HT1080 (cell line): ENCODE results near the gene RB1. TPM values are rescaled to one million over a fixed set of nuclear protein-coding genes. Genes with fewer than 3 reads are reported as not detected.
"Not testable (repeated sequence)": the region's sequence is repeated elsewhere in the genome, so short reads cannot be mapped to it uniquely, and the experiment has no call there.

Experiments used
- DNase-seq: peaks from one replicate; pipeline ENCODE4 v3.0.0-alpha.2; 2015; ENCODE audit warnings: low read depth
- total RNA-seq: library from RNA; depleted of rRNA; stranded (reverse); fragments of >200 nt; shearing (Covaris generic); gene quantifications from 2 replicates; pipeline ENCODE4 v1.2.3, GENCODE V29; 2014

RB1 gene
- total RNA-seq, 1 experiment from 2014 or later, result 47.4 TPM

DNA sequence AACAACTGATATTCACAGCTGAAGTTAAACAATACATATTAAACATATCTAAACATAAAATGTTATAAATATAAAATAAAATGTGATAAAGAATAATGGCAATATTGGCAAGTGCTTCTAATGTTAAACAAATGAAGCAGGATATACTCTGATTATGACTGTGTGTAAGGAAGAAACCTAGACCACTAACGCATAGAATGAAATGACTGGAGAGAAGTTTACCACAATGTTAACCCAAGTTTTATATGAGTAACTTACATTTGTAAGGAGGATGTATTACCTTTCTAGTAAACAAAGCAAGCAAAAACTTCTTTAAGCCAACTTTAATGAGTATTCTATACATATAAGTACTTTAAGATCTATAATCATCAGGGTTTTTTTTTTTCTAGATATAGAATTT, 43.0 kb downstream of the RB1 start:
- DNase-seq, result no peak

GRCh38 chr13:48349525-48349924, 46.0 kb downstream of the RB1 start:
- no peak for DNase-seq

DNA sequence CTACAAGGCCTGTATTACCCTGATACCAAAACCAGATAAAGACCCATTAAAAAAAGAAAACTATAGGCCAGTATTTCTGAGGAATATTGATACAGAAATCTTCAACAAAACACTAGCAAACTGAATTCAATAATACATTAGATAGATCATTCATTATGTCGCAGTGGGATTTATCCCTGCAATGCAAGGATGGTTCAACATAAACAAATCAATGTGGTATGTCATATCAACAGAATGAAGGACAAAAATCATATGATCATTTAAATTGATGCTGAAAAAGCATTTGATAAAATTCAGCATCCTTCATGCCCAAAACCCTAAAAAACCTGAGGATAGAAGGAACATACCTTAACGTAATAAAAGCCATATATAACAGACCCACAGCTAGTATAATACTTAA, 50.0 kb downstream of the RB1 start:
- DNase-seq, result no peak

GRCh38 chr13:48355524-48355923, 52.0 kb downstream of the RB1 start:
- not testable (repeated sequence) for DNase-seq

- no peak for DNase-seq
These were observed 53.2 kb downstream of the RB1 start for GRCh38 chr13:48356750-48357149.

- DNase-seq, result no peak
These were observed 66.4 kb downstream of the RB1 start for GRCh38 chr13:48369988-48370387.

DNA sequence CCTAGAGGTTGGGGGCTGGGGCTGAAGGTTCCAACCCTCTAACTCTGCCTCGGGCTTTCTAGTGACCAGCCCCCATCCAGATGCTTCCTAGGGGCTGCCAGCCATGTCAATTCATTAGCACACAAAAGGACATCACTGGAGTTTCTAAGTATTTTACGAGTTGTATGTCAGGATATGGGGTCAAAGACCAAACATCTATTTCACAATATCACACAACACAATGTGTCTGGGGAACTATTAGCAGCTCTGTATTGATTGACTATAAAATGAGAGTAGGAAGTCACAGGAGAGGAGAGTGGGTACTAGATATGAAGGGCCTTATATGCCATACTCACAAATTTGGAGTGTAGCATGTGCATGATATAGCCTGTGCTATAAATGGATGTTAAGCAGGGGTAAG, 67.3 kb downstream of the RB1 start:
- no peak for DNase-seq

- DNase-seq, result no peak
These were observed 74.3 kb downstream of the RB1 start for GRCh38 chr13:48377857-48378256.

DNA sequence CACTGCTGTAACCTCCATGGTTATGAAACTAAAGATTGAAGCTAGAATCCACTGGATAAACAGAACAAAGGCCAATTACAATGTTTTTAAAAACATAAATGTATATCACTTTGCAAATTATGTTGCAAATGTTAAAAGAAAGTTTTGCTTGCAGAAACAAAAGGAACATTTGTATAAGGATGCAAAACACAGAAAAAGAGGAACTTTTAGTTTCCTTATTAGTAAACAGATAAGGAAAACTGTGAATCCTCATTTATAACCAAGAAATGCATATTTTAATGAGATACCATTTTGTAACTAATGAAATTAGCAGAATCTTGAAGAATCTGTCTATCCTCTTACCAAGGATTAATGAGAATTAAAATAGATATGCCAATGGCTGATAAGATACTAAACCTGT, 77.0 kb downstream of the RB1 start:
- no peak for DNase-seq

DNA sequence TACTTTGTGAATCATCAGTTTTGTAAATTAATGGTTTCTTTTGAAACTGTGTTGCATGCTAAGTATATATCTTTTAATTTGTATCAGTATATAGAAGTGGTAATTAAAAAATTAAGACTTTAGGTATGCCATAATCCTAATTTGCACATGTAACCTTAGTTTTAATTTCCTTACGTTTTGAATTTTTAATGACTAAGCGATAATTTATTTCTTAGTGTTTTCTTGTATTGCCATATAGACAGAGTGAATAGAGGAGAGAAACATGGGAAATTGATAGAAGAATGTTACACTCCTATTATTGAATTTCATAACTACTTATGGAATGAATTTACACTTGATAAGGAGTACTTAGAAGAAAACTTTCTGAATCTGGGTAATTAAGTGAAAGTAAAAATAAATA, 79.8 kb downstream of the RB1 start:
- DNase-seq, result no peak

DNA sequence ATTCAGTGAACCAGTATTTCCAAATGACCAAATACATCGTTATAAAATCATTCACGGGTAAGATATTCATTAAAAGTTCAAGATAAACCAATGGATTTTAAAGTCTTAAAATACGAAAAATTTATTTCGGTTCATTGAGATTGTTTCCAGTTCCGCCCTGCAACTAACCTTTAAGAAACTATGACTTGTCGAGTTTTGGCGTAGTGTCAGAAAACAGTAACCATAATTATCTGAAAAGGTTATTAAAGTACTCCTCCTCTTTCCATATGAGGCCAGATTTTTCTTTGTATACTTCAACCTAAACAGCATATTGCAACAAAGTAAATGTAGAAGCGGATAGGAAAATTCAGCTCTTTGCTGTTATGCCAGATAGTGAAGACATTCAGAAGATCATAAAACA, 83.3 kb downstream of the RB1 start:
- DNase-seq, result no peak

- DNase-seq, result no peak
These were observed 87.7 kb downstream of the RB1 start for GRCh38 chr13:48391257-48391656.

- no peak for DNase-seq
These were observed 89.6 kb downstream of the RB1 start for GRCh38 chr13:48393030-48393697.

DNA sequence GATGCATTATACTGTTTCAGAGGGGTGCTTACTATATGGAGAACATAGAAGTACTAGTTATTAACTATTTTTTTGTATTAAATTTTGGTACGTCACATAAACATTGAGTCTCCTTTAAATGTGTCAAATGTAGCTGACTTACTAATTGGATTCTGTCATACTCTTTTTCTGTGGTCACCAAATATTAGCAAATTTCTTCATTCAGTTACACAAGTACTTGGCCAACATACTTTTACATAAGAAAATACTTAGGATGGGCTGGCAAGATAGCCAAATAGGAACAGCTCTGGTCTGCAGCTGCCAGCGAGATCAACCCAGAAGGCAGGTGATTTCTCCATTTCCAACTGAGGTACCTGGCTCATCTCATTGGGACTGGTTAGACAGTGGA, 90.1 kb downstream of the RB1 start:
- DNase-seq, result no peak

- no peak for DNase-seq
These were observed 94.2 kb downstream of the RB1 start for GRCh38 chr13:48397744-48398143.

DNA sequence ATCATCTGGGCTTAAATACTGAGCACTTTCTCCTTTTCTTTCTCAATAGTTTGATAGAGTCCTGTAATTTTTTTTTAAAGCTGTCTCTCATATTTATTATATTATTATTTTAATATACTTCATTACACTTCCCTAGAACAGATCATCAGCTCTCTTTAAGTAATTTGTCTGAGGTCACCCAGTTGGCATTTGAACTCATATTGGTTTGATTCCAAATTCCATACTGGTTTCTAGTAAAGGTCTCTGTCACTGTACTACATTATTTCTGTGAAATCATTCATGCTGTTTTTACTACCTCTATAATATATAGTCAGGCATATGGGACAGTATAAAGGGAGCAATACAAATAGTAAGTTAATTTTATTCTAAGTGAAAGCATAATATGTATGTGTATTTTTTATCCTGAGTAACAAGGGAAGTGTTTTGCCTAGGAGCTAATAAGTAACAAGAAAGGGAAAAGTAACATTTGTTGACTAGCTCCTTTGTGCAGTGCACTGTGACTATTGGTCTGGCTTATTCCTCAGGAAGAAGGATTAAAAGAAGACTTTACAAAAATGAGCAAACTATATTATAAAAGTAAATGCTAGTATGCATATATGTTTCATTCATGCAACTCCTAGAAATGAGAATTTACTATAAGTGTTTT, 95.0 kb downstream of the RB1 start:
- DNase-seq, result no peak

- no peak for DNase-seq
These were observed 96.6 kb downstream of the RB1 start for GRCh38 chr13:48400090-48400694.

- DNase-seq, result peak; percentile 25
These were observed 97.3 kb downstream of the RB1 start for GRCh38 chr13:48400850-48401291.

- no peak for DNase-seq
These were observed 97.9 kb downstream of the RB1 start for GRCh38 chr13:48401480-48401879.

DNA sequence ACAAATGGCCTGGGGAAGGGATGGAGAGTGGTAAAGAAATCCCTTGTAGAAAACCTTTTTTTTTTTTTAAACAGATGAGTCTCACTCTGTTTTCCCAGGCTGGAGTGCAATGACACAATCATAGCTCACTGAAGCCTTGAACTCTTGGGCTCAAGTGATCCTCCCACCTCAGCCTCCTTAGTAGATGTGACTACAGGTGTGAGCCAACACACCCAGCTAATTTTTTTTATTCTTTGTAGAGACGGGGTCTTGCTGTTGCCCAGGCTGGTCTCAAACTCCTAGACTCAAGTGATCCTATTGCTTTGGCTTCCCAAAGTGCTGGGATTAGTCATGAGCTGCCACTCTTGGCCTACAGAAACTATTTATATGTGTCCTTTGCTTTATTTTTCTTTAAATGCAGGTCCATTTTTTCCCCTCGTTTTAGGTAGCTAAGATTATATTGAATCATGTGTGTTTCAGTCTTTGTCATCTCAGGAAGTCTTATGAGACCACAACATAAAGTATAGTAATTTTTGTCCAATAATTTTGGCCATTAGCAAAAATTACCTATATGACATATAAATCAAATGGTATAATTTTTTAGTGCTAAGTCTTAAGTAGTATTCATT, 98.9 kb downstream of the RB1 start:
- DNase-seq, result peak; percentile 13

DNA sequence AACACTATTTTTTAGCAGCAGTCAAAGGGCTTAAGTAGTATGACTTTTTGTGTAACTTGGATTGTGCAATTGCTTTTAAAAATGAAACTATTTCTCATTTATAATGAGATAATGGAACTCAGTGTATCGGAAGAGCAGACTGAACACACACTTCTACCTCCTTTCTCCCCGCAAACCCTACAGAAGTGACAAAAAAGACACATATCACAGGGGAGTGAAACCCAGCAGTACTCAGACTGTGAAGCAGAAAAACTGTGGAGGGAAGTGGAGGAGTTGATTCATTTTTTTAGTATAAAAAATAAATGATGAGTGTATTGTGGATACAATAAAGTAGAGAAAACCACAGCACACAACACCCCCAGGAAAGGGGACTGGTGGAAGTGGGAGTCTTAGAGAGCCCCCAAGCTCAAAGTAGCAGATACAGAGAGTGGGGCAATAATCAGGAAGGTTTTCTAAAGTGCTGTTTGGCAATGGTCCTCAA, 99.6 kb downstream of the RB1 start:
- DNase-seq, result no peak

DNA sequence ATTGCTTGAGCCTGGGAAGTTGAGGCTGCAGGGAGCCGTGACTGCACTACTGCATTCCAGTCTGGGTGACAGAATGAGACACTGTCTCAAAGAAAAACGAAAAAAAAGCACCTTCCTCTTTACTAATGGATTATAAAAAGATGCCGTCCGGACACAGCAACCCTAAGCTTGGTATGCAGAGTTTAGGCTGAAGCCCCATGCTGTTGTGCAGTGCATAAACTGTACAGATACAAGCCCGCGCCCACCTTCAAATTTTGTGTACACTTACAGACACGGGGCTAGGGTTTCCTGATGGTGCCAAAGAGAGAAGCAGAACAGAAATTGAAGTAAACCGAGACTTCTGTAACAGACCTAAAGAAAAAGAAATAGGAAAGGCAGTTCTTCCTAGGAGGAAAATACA, 100.4 kb downstream of the RB1 start:
- no peak for DNase-seq
